NT2/D1 (cell line): ENCODE results near the gene ACADM.

Experiments
- SUZ12 ChIP-seq: IDR thresholded peaks from 2 replicates; pipeline ENCODE4 v1.6.1; 2011; ENCODE audit not compliant: insufficient read length, insufficient read depth; ENCODE audit errors: extremely low read depth
- YY1 ChIP-seq: IDR thresholded peaks from 2 replicates; pipeline ENCODE4 v1.6.1; 2011; ENCODE audit not compliant: insufficient read length, insufficient read depth

GRCh38 chr1:75730432-75730831 is 5.9 kb downstream of the ACADM start:
- TF ChIP-seq YY1: no peak
- TF ChIP-seq SUZ12: no peak
